IMR-90 (cell line): ENCODE results near the gene ZSWIM3. TPM values are rescaled to one million over a fixed set of nuclear protein-coding genes. Genes with fewer than 3 reads are reported as not detected.
A peak's percentile ranks its signal among the peaks of the same experiment; 100 is the strongest.

Source experiments
- ATAC-seq: fragments of 200-7000 bp; cut with Tn5 transposase; 2 replicates; pipeline ENCODE4 v1.9.1; 2020; ENCODE audit warnings: low read depth, mild to moderate bottlenecking, moderate library complexity
- BruUV-seq: library from RNA; stranded (reverse); fragments of 400-500 nt; replicated peaks from 2 replicates; lab custom pipeline; 2021; lab: Mats Ljungman, UMichigan
- CTCF ChIA-PET: fragments of 300-600 bp; formaldehyde crosslinking; extraction: SDS; loops from one replicate; lab custom pipeline; 2021; ENCODE audit warnings: antibody characterized with exemption; lab: Yijun Ruan, JAX
- POLR2A ChIA-PET: fragments of 300-600 bp; sonication (Branson Sonifier 250); formaldehyde crosslinking; loops from one replicate; lab custom pipeline; 2022; ENCODE audit warnings: antibody characterized with exemption; ENCODE audit not compliant: unreplicated experiment; lab: Charles Lee
- DNase-seq: peaks from one replicate; pipeline ENCODE4 v3.0.0; 2013
- H2AFZ ChIP-seq: replicated peaks from 2 replicates; pipeline ENCODE3; 2013; ENCODE audit warnings: low read length, mild to moderate bottlenecking; ENCODE audit not compliant: poor library complexity
- H2AK5ac ChIP-seq: 2 replicates; pipeline ENCODE4 v1.6.1; 2013; ENCODE audit warnings: low read depth, low read length, inconsistent platforms
- H2AK9ac ChIP-seq: replicated peaks from 2 replicates; pipeline ENCODE3; 2013; ENCODE audit warnings: mild to moderate bottlenecking, low read depth, low read length, moderate library complexity; ENCODE audit not compliant: poor library complexity
- H2BK120ac ChIP-seq: 2 replicates; pipeline ENCODE4 v1.6.1; 2013; ENCODE audit warnings: low read depth, low read length, inconsistent platforms
- H2BK15ac ChIP-seq: 3 replicates; pipeline ENCODE4 v1.6.1; 2013; ENCODE audit warnings: low read depth, low read length, inconsistent platforms
- H2BK20ac ChIP-seq: 2 replicates; pipeline ENCODE4 v1.6.1; 2013; ENCODE audit warnings: low read depth, mild to moderate bottlenecking, inconsistent platforms, low read length, moderate library complexity
- H2BK5ac ChIP-seq: 2 replicates; pipeline ENCODE4 v1.6.1; 2013; ENCODE audit warnings: mild to moderate bottlenecking, low read depth, low read length, inconsistent platforms; ENCODE audit not compliant: poor library complexity, severe bottlenecking
- H3K14ac ChIP-seq: replicated peaks from 2 replicates; pipeline ENCODE4 v1.6.1; 2013; ENCODE audit warnings: low read depth, low read length, inconsistent platforms
- H3K18ac ChIP-seq: 2 replicates; pipeline ENCODE4 v1.6.1; 2013; ENCODE audit warnings: low read depth, low read length, control low read depth
- H3K23ac ChIP-seq: 2 replicates; pipeline ENCODE4 v1.6.1; 2013; ENCODE audit warnings: low read depth, low read length, inconsistent platforms
- H3K27ac ChIP-seq: 2 replicates; pipeline ENCODE4 v1.5.1; 2013; ENCODE audit warnings: mild to moderate bottlenecking, control low read depth, low read length; ENCODE audit not compliant: insufficient read depth
- H3K27me3 ChIP-seq: 2 replicates; pipeline ENCODE4 v1.6.1; 2013; ENCODE audit warnings: low read length; ENCODE audit not compliant: control insufficient read depth, insufficient read depth
- H3K36me3 ChIP-seq: 2 replicates; pipeline ENCODE4 v1.6.1; 2013; ENCODE audit warnings: low read length, mixed read lengths; ENCODE audit not compliant: control insufficient read depth, insufficient read depth
- H3K4ac ChIP-seq: 2 replicates; pipeline ENCODE4 v1.6.1; 2013; ENCODE audit warnings: low read depth, low read length, inconsistent platforms
- H3K4me1 ChIP-seq: 2 replicates; pipeline ENCODE4 v1.6.1; 2013; ENCODE audit warnings: low read length, mixed read lengths; ENCODE audit not compliant: control insufficient read depth, insufficient read depth
- H3K4me2 ChIP-seq: 2 replicates; pipeline ENCODE4 v1.6.1; 2013; ENCODE audit warnings: low read depth, mild to moderate bottlenecking, control low read depth, low read length, moderate library complexity
- H3K4me3 ChIP-seq: 2 replicates; pipeline ENCODE4 v1.5.1; 2013; ENCODE audit warnings: low read depth, mild to moderate bottlenecking, control low read depth, low read length, moderate library complexity; ENCODE audit not compliant: insufficient read depth
- H3K56ac ChIP-seq: 2 replicates; pipeline ENCODE4 v1.6.1; 2013; ENCODE audit warnings: low read length, inconsistent platforms; ENCODE audit not compliant: insufficient read depth; ENCODE audit errors: extremely low read depth
- H3K79me1 ChIP-seq, 2 experiments: 2 replicates each; pipeline ENCODE4 v1.6.1; 2013; ENCODE audit warnings: low read length in 2 of 2, inconsistent platforms in 1 of 2, low read depth in 1 of 2
- H3K9ac ChIP-seq: 2 replicates; pipeline ENCODE4 v1.6.1; 2013; ENCODE audit warnings: low read depth, low read length, control low read depth
- H3K9me1 ChIP-seq: 2 replicates; pipeline ENCODE4 v1.6.1; 2013; ENCODE audit warnings: low read length, inconsistent platforms; ENCODE audit not compliant: insufficient read depth
- H3K9me3 ChIP-seq: 2 replicates; pipeline ENCODE4 v1.6.1; 2013; ENCODE audit warnings: low read length; ENCODE audit not compliant: control insufficient read depth, insufficient read depth
- H4K20me1 ChIP-seq: 2 replicates; pipeline ENCODE4 v1.6.1; 2013; ENCODE audit warnings: low read length, inconsistent platforms; ENCODE audit not compliant: insufficient read depth
- H4K5ac ChIP-seq: 2 replicates; pipeline ENCODE4 v1.6.1; 2013; ENCODE audit warnings: mild to moderate bottlenecking, low read depth, low read length, control low read depth
- H4K8ac ChIP-seq, 2 experiments: 2 replicates each; pipeline ENCODE4 v1.6.1; 2013; ENCODE audit warnings: low read depth in 2 of 2, low read length in 2 of 2, control low read depth in 1 of 2, inconsistent platforms in 1 of 2
- H4K91ac ChIP-seq: 2 replicates; pipeline ENCODE4 v1.6.1; 2013; ENCODE audit warnings: low read depth, low read length, inconsistent platforms; ENCODE audit not compliant: insufficient read depth
- BHLHE40 ChIP-seq: fragments of 150-350 bp; IDR thresholded peaks from 2 replicates; pipeline ENCODE4 v1.6.1; 2016; ENCODE audit warnings: mild to moderate bottlenecking, low read depth, low read length
- CTCF ChIP-seq: conservative IDR thresholded peaks from 2 replicates; pipeline ENCODE4 v1.5.1; 2012; ENCODE audit warnings: mild to moderate bottlenecking, low read depth, low read length, improper control_type of control experiment
- ELK1 ChIP-seq: fragments of 150-350 bp; IDR thresholded peaks from 2 replicates; pipeline ENCODE4 v1.6.1; 2016; ENCODE audit warnings: low read depth, mild to moderate bottlenecking, low read length, moderate library complexity, borderline replicate concordance
- FOS ChIP-seq: fragments of 150-350 bp; IDR thresholded peaks from 2 replicates; pipeline ENCODE4 v1.6.1; 2016; ENCODE audit warnings: low read depth, low read length
- MAFK ChIP-seq: IDR thresholded peaks from 2 replicates; pipeline ENCODE4 v1.6.1; 2012; ENCODE audit warnings: low read depth, low read length, improper control_type of control experiment
- NFE2L2 ChIP-seq: fragments of 150-350 bp; IDR thresholded peaks from 2 replicates; pipeline ENCODE4 v1.6.1; 2016; ENCODE audit warnings: low read depth, mild to moderate bottlenecking, low read length
- POLR2A ChIP-seq: IDR thresholded peaks from 2 replicates; pipeline ENCODE4 v1.6.1; 2012; ENCODE audit warnings: mild to moderate bottlenecking, low read depth, low read length
- RAD21 ChIP-seq: IDR thresholded peaks from 2 replicates; pipeline ENCODE4 v1.6.1; 2012; ENCODE audit warnings: low read length, improper control_type of control experiment
- SMC3 ChIP-seq: fragments of 150-350 bp; IDR thresholded peaks from 2 replicates; pipeline ENCODE4 v1.6.1; 2016; ENCODE audit warnings: low read depth, mild to moderate bottlenecking, antibody characterized with exemption, low read length, moderate library complexity
- USF2 ChIP-seq: fragments of 150-350 bp; IDR thresholded peaks from 2 replicates; pipeline ENCODE4 v1.6.1; 2017; ENCODE audit warnings: mild to moderate bottlenecking, antibody characterized with exemption, low read length, low read depth
- WGBS, 2 experiments: methylation state at CpG; one replicate each; pipeline versions ENCODE4 v1.1.5 to v1.1.7; 2013; ENCODE audit warnings: missing lambda C conversion rate in 2 of 2; ENCODE audit not compliant: insufficient read length in 1 of 2; ENCODE audit errors: extremely low coverage in 2 of 2; 5-methylcytosine and 5-hydroxymethylcytosine counted together
- dilution Hi-C: fragments of 300-500 bp; cut with HindIII; formaldehyde crosslinking; loops from one replicate; pipeline ENCODE4 v1.14.3; 2018; ENCODE audit warnings: low sequenced_read_pairs; ENCODE audit not compliant: unreplicated experiment
- in situ Hi-C: fragments of 300-500 bp; cut with MboI; formaldehyde crosslinking; loops from 3 replicates; pipeline ENCODE4 v1.14.3; 2019; ENCODE audit warnings: low sequenced_read_pairs, inconsistent platforms, mixed read lengths
- intact Hi-C: fragments of 100-400 bp; cut with micrococcal nuclease; formaldehyde crosslinking; loops from 2 replicates; pipeline ENCODE4 v1.10.0; 2022
- polyA plus RNA-seq, 3 experiments: library from polyadenylated mRNA; depleted of rRNA; stranded (reverse); fragments of >200 nt; gene quantifications; 2 replicates each; pipeline ENCODE4 v1.2.3, GENCODE V29; 2012; ENCODE audit warnings: low replicate concordance in 1 of 3
- total RNA-seq: library from RNA; depleted of rRNA; stranded (reverse); fragments of >200 nt; gene quantifications from 2 replicates; pipeline ENCODE4 v1.2.3, GENCODE V29; 2012

Gene ZSWIM3
- total and polyA plus RNA-seq, 2 of the 4 experiments (the other 2 are of a cell fraction) = 3.3 to 8.6 TPM

GRCh38 chr20:45926731-45927070 lies 69.3 kb downstream of the ZSWIM3 start (continued):
- no peak for TF ChIP-seq USF2
- TF ChIP-seq FOS = no peak
- no peak for TF ChIP-seq POLR2A
- no peak for TF ChIP-seq SMC3

- no peak overlapping the region for H2BK15ac ChIP-seq
- H3K9me1 ChIP-seq = no peaks in the 10 kb centered on the region; the same call in 1 of the 2 replicates
- H4K20me1 ChIP-seq = peaks cover 4% of the 10 kb centered on the region
- no peak overlapping the region for H2AK9ac ChIP-seq
- 0 out of 2 replicates have a peak overlapping the region, but pooled peaks have one; percentile 29 for H2AK5ac ChIP-seq
- H3K18ac ChIP-seq = no peak overlapping the region
- H3K79me1 ChIP-seq = peaks cover 9 to 22% of the 10 kb centered on the region in 2 experiments
- intact Hi-C loops = no loop called here
- no peak overlapping the region for H2BK20ac ChIP-seq
- no peak overlapping the region for H3K27ac ChIP-seq
- DNase-seq (no peak), ATAC-seq (no peak)
- no peak overlapping the region for H3K4me3 ChIP-seq
- ChIA-PET POLR2A (no interaction called here), CTCF (interaction anchor here (1.0 kb wide), 1 partner anchor 10 kb away, joined by 4 read pairs; no protein-coding TSS in a partner anchor)
- no peak overlapping the region for H3K14ac ChIP-seq
- in situ Hi-C loops = no loop called here
- no peak overlapping the region for H2BK5ac ChIP-seq
- no peaks in the 10 kb centered on the region for H3K36me3 ChIP-seq
- H4K8ac ChIP-seq = no peak overlapping the region
- no peak overlapping the region for H2AFZ ChIP-seq
- no peaks in the 10 kb centered on the region for H3K27me3 ChIP-seq
- no peak overlapping the region for H3K23ac ChIP-seq
- no peak overlapping the region for H4K5ac ChIP-seq
- H3K9ac ChIP-seq = no peak overlapping the region
- BruUV-seq = no TSS peak
- H2BK120ac ChIP-seq = no peak overlapping the region
- no peaks in the 10 kb centered on the region for H3K9me3 ChIP-seq
- no peak overlapping the region for H3K56ac ChIP-seq
- dilution Hi-C loops = no loop called here
- no peak overlapping the region for H4K91ac ChIP-seq
- no peak overlapping the region for H3K4ac ChIP-seq
- H3K4me2 ChIP-seq = no peak overlapping the region
- 91% methylated on average over 10 of the region's 14 CpGs; no CpG with 5 or more reads in 1 of the 2 experiments for WGBS, 2 experiments
- H3K4me1 ChIP-seq = peaks cover 6% of the 10 kb centered on the region; the same call in 1 of the 2 replicates
- TF ChIP-seq NFE2L2 (no peak), MAFK (no peak), POLR2A (no peak), FOS (no peak), CTCF (no peak), BHLHE40 (no peak), USF2 (no peak), RAD21 (no peak), ELK1 (no peak)
Observed at GRCh38 chr20:45927071-45927878, 69.9 kb downstream of the ZSWIM3 start.
